T-helper 9 cell (primary cell): ENCODE measurements around the gene TMEM132C.
"Not testable (repeated sequence)": the region's sequence is repeated elsewhere in the genome, so short reads cannot be mapped to it uniquely, and the experiment has no call there.

Experiments
- DNase-seq: peaks from one replicate; pipeline ENCODE4 v3.0.0-alpha.2; 2020

TMEM132C gene

GRCh38 chr12:128423205-128423604, 156.2 kb downstream of the TMEM132C start:
- no peak for DNase-seq

DNA sequence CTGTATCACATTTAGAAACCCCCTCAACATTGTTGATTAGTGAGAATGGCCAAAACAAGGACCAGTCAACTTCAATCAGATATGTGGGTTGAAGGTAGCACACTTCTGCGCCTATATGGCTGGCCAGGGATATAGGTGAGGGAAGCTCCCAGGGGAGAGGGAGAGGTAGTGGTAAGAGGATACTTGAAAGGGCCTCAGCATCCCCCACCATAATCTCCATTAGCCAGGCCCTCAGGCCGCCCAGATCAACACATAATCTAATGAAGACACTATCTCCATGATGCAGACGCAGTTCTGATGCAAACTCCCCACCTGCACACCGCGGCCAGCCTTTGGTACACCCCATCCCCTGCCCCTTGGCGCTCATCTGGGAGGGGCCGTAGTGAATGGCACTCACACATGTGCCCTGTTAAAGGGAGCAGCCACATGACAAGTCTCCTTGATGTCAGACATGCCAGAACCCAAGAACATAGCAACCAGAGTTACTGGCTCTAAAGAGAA, 158.0 kb downstream of the TMEM132C start:
- no peak for DNase-seq

DNA sequence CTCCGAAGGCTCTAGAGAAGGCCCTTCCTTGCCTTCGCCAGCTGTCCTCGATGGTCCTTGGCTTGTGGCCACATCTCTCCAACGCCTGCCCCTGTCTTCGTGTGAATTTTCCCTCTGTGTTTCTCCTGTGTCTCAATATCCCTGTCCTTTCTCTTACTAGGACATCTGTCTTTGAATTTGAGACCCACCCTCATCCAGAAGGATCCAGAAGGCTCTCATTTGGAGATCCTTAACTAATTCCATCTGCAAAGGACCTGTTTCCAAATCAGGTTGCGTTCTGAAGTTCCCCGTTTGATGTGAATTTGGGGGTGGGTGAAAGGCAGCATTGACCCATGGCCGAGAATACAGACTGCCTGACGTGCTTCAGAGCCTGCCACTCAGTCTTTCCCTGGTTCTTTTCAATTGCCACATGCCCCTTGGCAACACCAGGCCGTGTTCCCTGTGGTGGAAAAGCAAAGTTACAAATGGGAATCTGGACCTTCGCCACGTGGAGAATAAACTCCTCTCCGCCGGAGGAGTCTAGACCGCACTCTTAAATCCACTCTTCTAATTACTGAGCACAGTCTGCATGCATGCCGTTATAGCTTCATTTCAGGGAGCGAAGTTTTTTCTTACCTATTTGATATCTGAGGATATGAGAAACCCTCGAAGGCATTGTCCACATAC, 158.8 kb downstream of the TMEM132C start:
- DNase-seq, result no peak

GRCh38 chr12:128426511-128426910, 159.5 kb downstream of the TMEM132C start:
- DNase-seq, result no peak

DNA sequence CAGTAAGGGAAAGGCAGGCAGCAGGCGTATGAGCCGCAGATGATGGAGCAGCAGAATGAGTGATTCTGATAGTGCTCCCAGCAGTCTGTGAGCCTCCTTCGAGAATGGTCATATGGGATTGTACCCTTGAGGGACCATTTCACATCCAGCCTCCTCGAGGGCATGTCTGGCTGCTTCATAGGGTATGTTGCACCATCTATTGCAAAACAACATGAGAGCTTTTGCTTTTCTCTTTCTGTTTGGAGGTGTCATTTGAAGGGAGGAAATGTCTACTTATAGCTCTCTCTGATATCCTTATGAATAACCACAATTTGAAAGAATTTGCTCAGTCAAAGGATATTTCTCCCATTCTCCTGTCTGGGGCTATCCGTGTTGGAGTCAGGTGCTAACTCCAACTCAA, 172.8 kb downstream of the TMEM132C start:
- DNase-seq, result no peak

- no peak for DNase-seq
Measured at GRCh38 chr12:128442096-128442495, 175.1 kb downstream of the TMEM132C start.

GRCh38 chr12:128444598-128444997, 177.6 kb downstream of the TMEM132C start:
- DNase-seq, result no peak

- DNase-seq, result no peak
Measured at GRCh38 chr12:128445415-128446127, 178.6 kb downstream of the TMEM132C start.

GRCh38 chr12:128449146-128449894, 182.3 kb downstream of the TMEM132C start:
- no peak for DNase-seq

DNA sequence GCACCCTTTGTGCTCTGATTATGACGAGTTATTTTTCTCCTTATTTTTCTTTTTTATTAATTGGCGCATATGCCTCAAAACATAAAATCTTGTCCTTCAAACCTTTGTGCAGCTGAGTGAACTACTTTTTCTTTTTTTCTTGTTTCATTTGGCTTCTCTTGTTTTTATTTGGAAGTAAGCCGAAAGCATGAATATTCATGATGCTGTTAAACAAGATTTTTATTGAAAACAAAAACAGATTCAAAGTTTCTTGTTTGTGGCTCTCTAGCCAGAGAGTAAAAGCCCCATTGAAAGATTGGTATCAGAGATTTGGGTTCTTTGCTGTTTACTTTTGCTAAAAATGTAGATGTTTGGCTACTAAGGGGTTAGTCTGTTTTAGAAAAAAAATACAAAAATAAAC, 183.8 kb downstream of the TMEM132C start:
- DNase-seq, result no peak

DNA sequence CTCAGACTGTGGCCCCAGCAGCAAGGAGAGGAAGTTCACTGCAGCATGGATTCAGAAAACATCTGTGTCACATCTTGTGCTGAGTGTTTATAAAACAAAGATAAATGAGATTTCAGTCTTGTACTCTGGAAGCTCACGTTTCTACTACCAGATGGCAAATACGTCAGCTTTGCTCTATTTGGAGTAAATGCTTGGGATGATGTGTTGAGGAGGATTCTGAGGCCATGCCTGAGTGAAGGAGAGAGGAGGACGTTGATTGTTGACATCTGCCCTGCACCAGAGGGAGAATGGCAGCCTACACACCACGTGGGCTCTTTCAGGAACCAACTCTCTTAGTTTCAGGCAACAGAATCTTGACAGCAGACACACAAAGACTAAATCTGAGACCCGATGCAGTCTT, 188.9 kb downstream of the TMEM132C start:
- DNase-seq, result no peak

DNA sequence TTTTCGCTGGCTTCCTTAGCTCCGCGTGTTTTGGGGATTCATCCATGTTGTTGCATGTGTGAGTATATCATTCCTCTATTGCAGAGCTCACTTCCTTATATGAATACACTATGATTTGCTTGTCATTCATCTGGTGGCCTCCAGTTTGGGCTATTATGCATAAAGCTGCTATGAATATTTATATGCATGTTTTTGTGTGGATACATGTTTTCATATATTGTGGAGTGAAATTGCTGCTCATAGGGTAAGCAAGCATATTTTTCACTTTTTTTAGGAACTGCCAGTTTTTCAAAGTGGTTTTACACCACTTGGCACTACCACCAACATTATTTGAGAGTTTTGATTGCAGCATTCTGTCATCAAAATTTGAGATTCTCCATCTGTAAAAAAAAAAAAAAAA, 190.0 kb downstream of the TMEM132C start:
- DNase-seq, result no peak

DNA sequence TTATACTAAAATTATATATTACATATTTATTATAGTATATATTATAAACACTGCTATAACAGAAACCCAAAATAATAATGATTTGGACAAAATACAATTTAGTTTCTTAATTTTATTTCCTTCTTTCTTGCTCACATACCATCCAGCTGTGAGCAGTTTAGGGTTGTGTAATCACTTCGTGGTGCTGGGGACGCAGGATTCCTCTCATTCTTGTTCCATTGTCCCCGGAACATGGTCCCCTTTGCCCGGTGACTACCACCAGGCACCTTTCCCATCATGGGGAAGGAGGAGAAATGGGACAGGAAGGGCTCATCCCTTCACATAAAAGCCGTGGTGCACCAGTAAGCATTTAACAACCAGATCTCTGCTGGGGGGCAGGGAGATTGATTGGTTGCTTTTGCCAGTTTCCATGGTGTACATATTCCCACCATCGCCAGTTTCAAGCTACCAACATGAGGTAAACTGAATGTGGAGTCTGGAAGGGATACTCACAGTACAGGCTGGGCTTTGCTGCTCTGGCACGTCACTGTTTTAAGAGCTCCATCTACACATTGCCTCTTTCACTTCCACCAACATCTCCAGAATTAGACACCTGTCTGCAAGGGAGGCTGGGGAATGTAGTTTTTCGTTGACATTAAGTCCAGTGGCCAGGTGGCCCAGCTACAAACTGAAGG, 191.5 kb downstream of the TMEM132C start:
- DNase-seq, result no peak

DNA sequence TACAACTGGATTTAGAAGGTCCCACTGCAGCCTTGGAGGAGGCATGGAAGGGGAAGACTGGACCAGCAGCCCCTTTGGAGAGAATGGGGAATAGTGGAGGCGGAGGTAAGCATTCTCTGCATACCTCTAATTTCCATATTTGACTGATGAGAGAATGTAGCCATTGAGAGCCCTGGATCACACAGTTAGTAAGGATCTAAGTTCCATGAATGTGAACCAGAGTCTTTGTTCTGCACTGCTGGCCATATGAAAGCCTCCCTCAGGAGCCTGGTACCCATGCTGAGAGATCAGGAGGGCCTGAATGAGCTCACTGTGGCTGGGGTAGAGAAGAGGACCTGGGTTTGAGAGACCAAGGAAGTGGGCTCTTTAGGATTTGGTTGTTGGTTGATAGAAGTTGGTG, 192.1 kb downstream of the TMEM132C start:
- no peak for DNase-seq

GRCh38 chr12:128463881-128464280, 196.9 kb downstream of the TMEM132C start:
- DNase-seq, result no peak

DNA sequence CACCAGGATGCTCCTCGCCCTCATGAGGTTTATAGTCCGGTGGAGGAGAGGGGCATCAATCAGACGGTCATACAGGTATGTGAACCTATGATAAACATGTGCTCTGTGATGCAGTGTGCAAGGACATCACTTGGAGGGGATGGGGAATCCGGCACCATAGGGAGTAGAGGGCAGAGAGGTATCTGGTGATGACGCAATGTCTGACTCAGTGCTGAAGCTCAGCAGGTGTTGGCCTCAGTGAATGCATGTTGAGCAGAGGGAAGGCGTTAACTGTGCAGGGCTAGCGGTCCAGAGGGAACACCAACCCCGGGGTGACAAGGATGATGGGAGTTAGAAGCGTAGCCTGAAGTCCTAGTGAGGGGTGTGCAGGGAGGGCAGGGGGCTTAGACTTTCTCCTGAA, 200.9 kb downstream of the TMEM132C start:
- DNase-seq, result no peak

GRCh38 chr12:128468926-128469325, 202.0 kb downstream of the TMEM132C start:
- DNase-seq, result no peak

- DNase-seq, result no peak
Measured at GRCh38 chr12:128471491-128471890, 204.5 kb downstream of the TMEM132C start.

GRCh38 chr12:128474916-128475315, 207.9 kb downstream of the TMEM132C start:
- no peak for DNase-seq

DNA sequence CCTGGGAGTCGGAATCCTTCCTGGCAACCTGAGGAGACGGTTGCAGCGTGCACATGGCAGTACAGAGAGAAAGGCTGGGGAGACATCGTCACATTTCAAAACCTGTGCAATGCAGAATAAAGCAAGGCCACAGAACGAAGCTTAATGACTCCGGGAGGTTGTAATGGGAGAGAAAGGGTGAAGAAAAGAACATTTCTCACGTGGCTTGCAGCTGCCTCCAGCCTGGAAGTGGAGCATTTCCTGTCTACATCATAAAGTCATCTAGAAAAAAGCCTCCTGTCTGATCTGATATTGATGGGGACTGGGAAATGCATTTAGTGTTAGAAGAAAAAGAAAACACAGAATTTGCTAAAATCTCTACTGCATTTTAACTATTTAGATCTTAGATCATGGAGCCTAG, 209.3 kb downstream of the TMEM132C start:
- no peak for DNase-seq

DNA sequence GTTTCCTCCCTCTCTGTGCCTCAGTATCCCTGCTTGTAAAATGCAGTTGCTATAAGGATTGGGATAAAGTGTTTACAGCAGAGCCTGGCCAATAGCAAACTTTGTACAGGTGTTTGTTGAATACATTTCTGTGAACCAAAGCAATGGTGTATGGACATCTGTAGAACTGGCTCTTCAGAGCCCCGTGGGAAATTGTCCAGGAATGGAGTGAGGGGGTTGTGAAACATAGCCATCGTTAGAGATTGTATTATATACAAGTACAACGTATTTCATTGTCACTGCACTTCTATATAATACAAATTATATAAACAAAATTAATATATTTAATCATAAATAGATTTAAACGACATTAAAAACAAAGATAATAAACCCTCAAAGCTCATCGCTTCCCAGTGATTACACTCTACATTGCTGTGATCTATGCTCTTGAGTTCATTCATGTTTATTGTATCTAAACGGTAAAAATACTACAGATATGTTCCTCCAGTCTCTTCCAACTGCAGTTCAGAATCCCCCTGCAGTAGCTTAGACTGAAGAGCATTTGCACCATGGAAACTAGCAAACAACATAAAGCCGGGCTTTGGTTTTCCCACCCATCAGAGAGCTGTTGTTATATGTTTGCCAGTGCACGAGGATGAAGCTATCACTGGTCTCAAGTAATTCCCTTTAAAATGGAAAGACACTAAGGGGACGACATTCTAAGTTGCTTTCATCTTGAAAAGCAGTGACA, 216.7 kb downstream of the TMEM132C start:
- no peak for DNase-seq

DNA sequence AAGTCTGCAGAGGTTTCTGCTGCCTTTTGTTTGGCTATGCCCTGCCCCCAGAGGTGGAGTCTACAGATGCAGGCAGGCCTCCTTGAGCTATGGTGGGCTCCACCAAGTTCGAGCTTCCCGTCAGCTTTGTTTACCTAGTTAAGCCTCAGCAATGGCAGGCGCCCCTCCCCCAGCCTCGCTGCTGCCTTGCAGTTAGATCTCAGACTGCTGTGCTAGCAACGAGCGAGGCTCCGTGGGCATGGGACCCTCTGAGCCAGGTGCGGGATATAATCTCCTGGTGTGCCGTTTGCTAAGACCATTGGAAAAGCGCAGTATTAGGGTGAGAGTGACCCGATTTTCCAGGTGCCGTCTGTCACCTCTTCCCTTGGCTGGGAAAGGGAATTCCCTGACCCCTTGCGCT, 230.4 kb downstream of the TMEM132C start:
- DNase-seq, result not testable (repeated sequence)
